ENCODE data around the gene ANKRD13C.
A peak's percentile ranks its signal among the peaks of the same experiment; 100 is the strongest.
"Not testable (repeated sequence)": the region's sequence is repeated elsewhere in the genome, so short reads cannot be mapped to it uniquely, and the experiment has no call there.

ANKRD13C gene

GRCh38 chr1:70348399-70349165 is 5.9 kb downstream of the ANKRD13C start:
- Mint-ChIP-seq H3K27ac (no peak overlapping the region), H3K27me3 (no peaks in the 10 kb centered on the region), H3K4me3 (no peak overlapping the region), H3K4me1 (ENCODE audit: low read depth) (peaks cover 64% of the 10 kb centered on the region), H3K36me3 (ENCODE audit: low read depth) (peaks cover 73% of the 10 kb centered on the region), H3K9me3 (no peaks in the 10 kb centered on the region)
- no peak for DNase-seq

- not testable (repeated sequence) for DNase-seq, H3K4me3 Mint-ChIP-seq, H3K27ac Mint-ChIP-seq, H3K9me3 Mint-ChIP-seq, H3K27me3 Mint-ChIP-seq
- Mint-ChIP-seq H3K4me1 (ENCODE audit: low read depth) (peaks cover 23% of the 10 kb centered on the region), H3K36me3 (ENCODE audit: low read depth) (peaks cover 56% of the 10 kb centered on the region)
Measured at GRCh38 chr1:70339644-70340043, 14.9 kb downstream of the ANKRD13C start.

- Mint-ChIP-seq H3K4me1 (ENCODE audit: low read depth) (peaks cover 25% of the 10 kb centered on the region), H3K27ac (no peak overlapping the region), H3K4me3 (no peak overlapping the region), H3K36me3 (ENCODE audit: low read depth) (peaks cover 67% of the 10 kb centered on the region), H3K9me3 (no peaks in the 10 kb centered on the region), H3K27me3 (no peaks in the 10 kb centered on the region)
- DNase-seq = no peak
Measured at GRCh38 chr1:70336050-70336449, 18.5 kb downstream of the ANKRD13C start.

GRCh38 chr1:70334436-70334835 is 20.1 kb downstream of the ANKRD13C start:
- Mint-ChIP-seq H3K4me3 (no peak overlapping the region), H3K9me3 (no peaks in the 10 kb centered on the region), H3K27ac (no peak overlapping the region), H3K36me3 (ENCODE audit: low read depth) (peaks cover 66% of the 10 kb centered on the region), H3K27me3 (no peaks in the 10 kb centered on the region), H3K4me1 (ENCODE audit: low read depth) (peaks cover 31% of the 10 kb centered on the region)
- no peak for DNase-seq

- H3K4me1 Mint-ChIP-seq (ENCODE audit: low read depth) = peaks cover 30% of the 10 kb centered on the region
- H3K27me3 Mint-ChIP-seq = no peaks in the 10 kb centered on the region
- H3K9me3 Mint-ChIP-seq = no peaks in the 10 kb centered on the region
- H3K4me3 Mint-ChIP-seq = no peak overlapping the region
- H3K36me3 Mint-ChIP-seq (ENCODE audit: low read depth) = peaks cover 64% of the 10 kb centered on the region
- no peak for DNase-seq
- no peak overlapping the region for H3K27ac Mint-ChIP-seq
Measured at GRCh38 chr1:70333245-70333644, 21.3 kb downstream of the ANKRD13C start.

GRCh38 chr1:70331962-70332361 is 22.6 kb downstream of the ANKRD13C start:
- no peak overlapping the region for H3K27ac Mint-ChIP-seq
- H3K36me3 Mint-ChIP-seq (ENCODE audit: low read depth) = peaks cover 63% of the 10 kb centered on the region
- H3K4me3 Mint-ChIP-seq = no peak overlapping the region

GRCh38 chr1:70327306-70328076 is 27.0 kb downstream of the ANKRD13C start:
- Mint-ChIP-seq H3K36me3 (ENCODE audit: low read depth) (peaks cover 66% of the 10 kb centered on the region), H3K27me3 (no peaks in the 10 kb centered on the region), H3K4me3 (no peak overlapping the region), H3K4me1 (ENCODE audit: low read depth) (peaks cover 25% of the 10 kb centered on the region), H3K27ac (peak overlapping the region; percentile 41), H3K9me3 (no peaks in the 10 kb centered on the region)
- DNase-seq = no peak

More at GRCh38 chr1:70331962-70332361, 22.6 kb downstream of the ANKRD13C start:
- peaks cover 34% of the 10 kb centered on the region for H3K4me1 Mint-ChIP-seq (ENCODE audit: low read depth)
- no peaks in the 10 kb centered on the region for H3K9me3 Mint-ChIP-seq
- H3K27me3 Mint-ChIP-seq = no peaks in the 10 kb centered on the region
- DNase-seq = no peak

- Mint-ChIP-seq H3K27ac (no peak overlapping the region), H3K9me3 (no peaks in the 10 kb centered on the region), H3K4me3 (no peak overlapping the region), H3K36me3 (ENCODE audit: low read depth) (peaks cover 60% of the 10 kb centered on the region), H3K4me1 (ENCODE audit: low read depth) (peaks cover 18% of the 10 kb centered on the region), H3K27me3 (no peaks in the 10 kb centered on the region)
- no peak for DNase-seq
Measured at GRCh38 chr1:70324683-70325082, 29.8 kb downstream of the ANKRD13C start.

GRCh38 chr1:70319750-70320149 is 34.8 kb downstream of the ANKRD13C start:
- Mint-ChIP-seq H3K27me3 (no peaks in the 10 kb centered on the region), H3K4me3 (no peak overlapping the region), H3K4me1 (ENCODE audit: low read depth) (peaks cover 21% of the 10 kb centered on the region), H3K27ac (no peak overlapping the region), H3K36me3 (ENCODE audit: low read depth) (peaks cover 50% of the 10 kb centered on the region), H3K9me3 (no peaks in the 10 kb centered on the region)
- no peak for DNase-seq

GRCh38 chr1:70318191-70318590 is 36.3 kb downstream of the ANKRD13C start:
- Mint-ChIP-seq H3K27ac (no peak overlapping the region), H3K9me3 (no peaks in the 10 kb centered on the region), H3K36me3 (ENCODE audit: low read depth) (peaks cover 42% of the 10 kb centered on the region), H3K4me3 (no peak overlapping the region), H3K27me3 (no peaks in the 10 kb centered on the region), H3K4me1 (ENCODE audit: low read depth) (peaks cover 19% of the 10 kb centered on the region)
- no peak for DNase-seq

- no peak overlapping the region for H3K4me3 Mint-ChIP-seq
- H3K4me1 Mint-ChIP-seq (ENCODE audit: low read depth) = peaks cover 19% of the 10 kb centered on the region
- H3K27me3 Mint-ChIP-seq = no peaks in the 10 kb centered on the region
- peaks cover 40% of the 10 kb centered on the region for H3K36me3 Mint-ChIP-seq (ENCODE audit: low read depth)
- H3K27ac Mint-ChIP-seq = no peak overlapping the region
- no peak for DNase-seq
- no peaks in the 10 kb centered on the region for H3K9me3 Mint-ChIP-seq
Measured at GRCh38 chr1:70317087-70317486, 37.4 kb downstream of the ANKRD13C start.

- H3K27ac Mint-ChIP-seq = no peak overlapping the region
- H3K9me3 Mint-ChIP-seq = no peaks in the 10 kb centered on the region
- no peak overlapping the region for H3K4me3 Mint-ChIP-seq
- no peak for DNase-seq
- H3K36me3 Mint-ChIP-seq (ENCODE audit: low read depth) = peaks cover 44% of the 10 kb centered on the region
- no peaks in the 10 kb centered on the region for H3K27me3 Mint-ChIP-seq
- H3K4me1 Mint-ChIP-seq (ENCODE audit: low read depth) = peaks cover 16% of the 10 kb centered on the region
Measured at GRCh38 chr1:70315782-70316181, 38.7 kb downstream of the ANKRD13C start.

- Mint-ChIP-seq H3K4me1 (ENCODE audit: low read depth) (peaks cover 14% of the 10 kb centered on the region), H3K4me3 (no peak overlapping the region), H3K27me3 (no peaks in the 10 kb centered on the region)
Measured at GRCh38 chr1:70314706-70315304, 39.7 kb downstream of the ANKRD13C start.

GRCh38 chr1:70311369-70311768 is 43.2 kb downstream of the ANKRD13C start:
- H3K36me3 Mint-ChIP-seq (ENCODE audit: low read depth) = peaks cover 63% of the 10 kb centered on the region

More at GRCh38 chr1:70314706-70315304, 39.7 kb downstream of the ANKRD13C start:
- H3K9me3 Mint-ChIP-seq = no peaks in the 10 kb centered on the region
- no peak for DNase-seq
- H3K27ac Mint-ChIP-seq = no peak overlapping the region
- peaks cover 45% of the 10 kb centered on the region for H3K36me3 Mint-ChIP-seq (ENCODE audit: low read depth)

GRCh38 chr1:70299472-70299871 is 55.0 kb downstream of the ANKRD13C start:
- peaks cover 64% of the 10 kb centered on the region for H3K36me3 Mint-ChIP-seq (ENCODE audit: low read depth)
- H3K4me1 Mint-ChIP-seq (ENCODE audit: low read depth) = no peaks in the 10 kb centered on the region
- H3K27ac Mint-ChIP-seq = peak overlapping the region; percentile 19
- H3K27me3 Mint-ChIP-seq = no peaks in the 10 kb centered on the region
- H3K4me3 Mint-ChIP-seq = no peak overlapping the region
- H3K9me3 Mint-ChIP-seq = no peaks in the 10 kb centered on the region
- DNase-seq = no peak

More at GRCh38 chr1:70311369-70311768, 43.2 kb downstream of the ANKRD13C start:
- peaks cover 7% of the 10 kb centered on the region for H3K4me1 Mint-ChIP-seq (ENCODE audit: low read depth)
- H3K4me3 Mint-ChIP-seq = no peak overlapping the region
- no peaks in the 10 kb centered on the region for H3K9me3 Mint-ChIP-seq
- no peak for DNase-seq
- H3K27ac Mint-ChIP-seq = no peak overlapping the region
- H3K27me3 Mint-ChIP-seq = no peaks in the 10 kb centered on the region
